Jurkat, Clone E6-1 (cell line): Measurements from ENCODE around the gene UMODL1.

Experiments
- DNase-seq: peaks from one replicate; pipeline ENCODE4 v3.0.0-alpha.2; 2011; ENCODE audit warnings: low read depth, low spot score
- H3K4me3 ChIP-seq: 2 replicates; pipeline ENCODE4 v1.5.1; 2011; ENCODE audit warnings: mild to moderate bottlenecking, low read length, control low read depth, moderate library complexity

Gene UMODL1

DNA sequence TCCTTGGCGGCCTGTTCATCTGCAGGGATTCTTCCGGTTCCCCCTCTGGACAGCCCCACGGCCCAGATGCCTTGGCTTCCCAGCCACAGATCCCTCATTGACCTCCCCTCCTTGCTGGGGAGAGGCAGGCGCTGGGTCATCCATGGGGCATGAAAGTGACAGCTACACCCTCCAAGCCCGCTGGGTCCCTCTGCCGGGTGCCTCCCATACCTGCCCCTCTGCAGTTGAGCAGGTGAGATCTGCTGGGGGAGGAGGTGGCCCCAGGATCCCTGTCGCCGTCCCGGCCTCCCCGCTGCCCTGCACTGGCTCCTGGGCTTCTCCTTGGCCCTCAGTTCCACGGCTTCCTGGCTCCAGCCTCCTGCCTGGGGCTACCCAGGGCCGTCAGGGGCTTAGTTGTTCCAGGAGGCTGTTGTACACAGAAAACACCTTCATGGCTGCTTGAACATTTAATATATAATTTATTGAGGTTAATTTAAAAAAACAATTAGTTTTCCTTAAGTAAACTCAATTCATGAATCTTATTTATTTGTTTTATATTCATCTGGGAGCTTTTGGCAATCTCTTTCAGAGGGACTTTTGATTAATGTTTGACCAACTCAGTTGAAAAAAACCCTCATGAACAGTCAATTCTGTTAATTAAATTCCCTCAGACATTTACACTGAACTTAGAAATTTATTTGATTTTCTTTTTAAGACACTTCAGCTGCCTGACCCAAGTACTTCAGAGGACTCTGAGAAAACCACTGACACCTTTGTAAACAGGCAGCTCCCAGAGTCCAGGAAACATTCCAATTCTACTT lies 80.2 kb downstream of the UMODL1 start:
- no peak overlapping the region for H3K4me3 ChIP-seq
- no peak for DNase-seq

DNA sequence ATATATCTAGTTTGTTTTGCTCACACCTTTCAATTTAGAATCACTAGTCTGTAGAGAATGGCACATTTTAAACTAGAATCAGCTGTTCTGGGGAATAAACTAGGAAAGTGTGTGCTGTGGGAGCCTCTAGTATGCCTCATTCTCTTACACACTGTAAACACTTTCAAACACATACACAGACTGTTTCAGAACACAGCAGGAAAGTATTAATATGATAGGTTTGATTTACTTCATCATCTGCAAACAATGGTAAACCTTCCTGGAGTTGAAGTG lies 80.8 kb downstream of the UMODL1 start:
- no peak overlapping the region for H3K4me3 ChIP-seq
- no peak for DNase-seq

DNA sequence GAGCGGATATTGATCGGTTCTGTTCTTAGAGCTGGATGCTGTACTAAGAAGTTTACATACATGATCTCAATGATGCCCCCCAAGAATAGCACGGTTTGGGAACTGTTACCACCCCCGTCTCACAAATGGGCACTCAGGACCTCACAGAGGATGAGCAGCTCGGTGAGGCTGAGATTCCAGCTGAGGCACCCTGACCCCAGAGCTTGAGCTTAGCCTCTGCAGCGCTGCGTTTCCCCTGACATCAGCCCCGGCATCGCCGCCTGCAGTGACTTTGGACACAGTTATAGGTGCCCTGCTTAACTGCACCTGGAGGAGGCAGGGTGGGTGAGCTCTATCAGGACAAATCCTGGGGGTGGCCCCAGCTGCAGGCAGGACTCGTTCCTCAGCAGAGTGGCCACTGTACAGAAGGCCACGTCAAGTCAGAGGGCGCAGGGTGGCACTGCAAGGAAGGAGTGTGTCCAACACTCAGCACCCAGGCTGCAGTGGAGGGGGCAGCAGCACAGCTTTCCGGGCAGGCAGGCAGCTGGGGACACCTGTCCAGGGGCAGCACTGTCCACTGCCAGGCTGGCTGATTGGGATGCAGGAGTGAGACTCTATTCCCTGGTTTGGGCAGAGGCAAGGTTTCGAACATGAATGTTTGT lies 82.0 kb downstream of the UMODL1 start:
- no peak overlapping the region for H3K4me3 ChIP-seq
- DNase-seq = no peak

DNA sequence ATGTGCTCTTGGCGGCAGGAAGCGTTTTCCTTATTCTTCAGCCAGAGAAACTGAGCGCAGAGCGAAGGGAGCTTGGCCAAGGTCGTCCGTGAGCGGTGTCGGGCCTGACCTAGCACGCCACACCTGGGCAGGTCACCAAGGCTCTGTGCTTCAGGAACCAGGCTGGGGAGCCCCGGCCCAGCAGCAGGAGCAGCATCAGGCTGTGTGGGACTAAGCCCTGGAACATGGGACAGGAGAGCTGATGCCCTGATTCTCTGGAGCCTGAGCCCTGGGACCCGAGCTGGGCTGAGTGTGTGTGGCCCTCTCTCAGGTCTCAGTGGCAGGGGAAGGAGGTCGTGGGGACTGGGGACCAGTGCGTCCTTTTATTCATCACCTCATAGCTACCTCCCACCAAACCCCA lies 82.6 kb downstream of the UMODL1 start:
- no peak overlapping the region for H3K4me3 ChIP-seq
- no peak for DNase-seq

DNA sequence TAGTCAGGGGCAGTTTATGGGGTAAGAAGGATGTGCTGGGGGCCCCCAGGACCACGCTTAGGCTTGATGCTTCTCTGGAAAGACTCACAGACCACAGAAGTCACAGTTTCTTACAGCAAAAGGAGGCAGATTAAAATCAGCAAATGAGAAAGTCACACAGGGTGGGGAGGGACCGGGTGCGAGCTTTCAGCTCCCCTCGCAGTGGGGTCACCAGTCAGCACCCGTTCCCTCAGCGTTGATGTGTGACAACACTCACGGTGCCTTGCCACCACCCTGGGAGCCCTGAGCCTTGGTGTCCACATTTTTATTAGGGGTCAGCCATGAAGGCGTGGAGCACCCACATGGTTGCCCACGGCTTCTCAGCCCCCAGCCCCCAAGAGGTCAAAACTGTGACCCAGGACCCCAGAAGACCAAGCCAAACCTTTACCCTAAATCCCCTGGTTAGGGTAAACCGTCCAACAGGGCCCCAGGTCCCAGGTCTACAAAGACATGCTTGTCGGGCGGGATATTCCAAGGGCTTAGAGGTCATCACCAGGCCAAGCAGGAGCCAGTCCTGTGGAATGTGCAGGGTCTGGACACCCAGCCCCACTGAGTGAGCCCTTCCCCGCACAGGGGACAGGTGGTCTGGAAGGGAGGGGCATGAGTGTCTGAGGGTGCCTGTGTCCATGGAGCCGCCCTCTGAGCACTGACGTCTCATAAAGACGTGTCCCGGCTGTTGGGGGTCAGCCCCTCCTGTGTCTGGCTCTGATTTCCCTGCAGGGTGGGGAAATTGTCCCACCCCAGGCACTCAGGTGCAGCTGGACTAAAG lies 83.3 kb downstream of the UMODL1 start:
- DNase-seq = no peak
- no peak overlapping the region for H3K4me3 ChIP-seq

DNA sequence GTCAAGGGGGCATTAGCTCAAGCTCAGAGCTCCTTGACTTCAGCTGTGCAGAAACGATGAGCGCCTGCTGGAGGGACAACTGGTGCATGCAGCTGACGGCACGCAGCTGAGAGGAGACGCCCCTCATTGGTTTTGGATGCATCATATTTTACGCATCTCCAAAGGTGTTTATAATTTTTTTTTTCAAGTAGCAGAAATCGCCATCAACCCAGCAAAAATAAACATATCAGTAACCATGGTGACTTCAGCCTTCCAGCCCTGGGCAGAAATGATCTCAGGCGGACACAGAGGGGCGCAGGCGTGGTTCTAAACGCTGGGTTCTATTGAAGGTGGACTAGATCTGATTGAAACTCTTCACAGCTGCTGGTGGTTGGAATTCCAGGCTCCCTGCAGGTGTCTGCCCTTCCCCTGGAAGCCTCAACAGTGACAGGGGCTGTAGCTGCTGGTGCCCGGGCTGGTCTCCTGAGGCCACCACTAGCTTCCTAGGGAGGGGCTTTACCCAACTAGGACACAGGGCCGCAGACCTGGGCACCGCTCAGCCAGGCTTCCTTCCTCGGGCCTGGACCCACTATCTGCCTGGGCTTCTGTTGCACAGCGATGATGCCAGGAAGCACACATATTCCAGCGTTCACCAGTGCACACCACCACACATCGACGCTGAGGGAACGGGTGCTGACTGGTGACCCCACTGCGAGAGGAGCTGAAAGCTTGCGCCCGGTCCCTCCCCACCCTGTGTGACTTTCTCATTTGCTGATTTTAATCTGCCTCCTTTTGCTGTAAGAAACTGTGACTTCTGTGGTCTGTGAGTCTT lies 84.1 kb downstream of the UMODL1 start:
- no peak for DNase-seq
- no peak overlapping the region for H3K4me3 ChIP-seq

DNA sequence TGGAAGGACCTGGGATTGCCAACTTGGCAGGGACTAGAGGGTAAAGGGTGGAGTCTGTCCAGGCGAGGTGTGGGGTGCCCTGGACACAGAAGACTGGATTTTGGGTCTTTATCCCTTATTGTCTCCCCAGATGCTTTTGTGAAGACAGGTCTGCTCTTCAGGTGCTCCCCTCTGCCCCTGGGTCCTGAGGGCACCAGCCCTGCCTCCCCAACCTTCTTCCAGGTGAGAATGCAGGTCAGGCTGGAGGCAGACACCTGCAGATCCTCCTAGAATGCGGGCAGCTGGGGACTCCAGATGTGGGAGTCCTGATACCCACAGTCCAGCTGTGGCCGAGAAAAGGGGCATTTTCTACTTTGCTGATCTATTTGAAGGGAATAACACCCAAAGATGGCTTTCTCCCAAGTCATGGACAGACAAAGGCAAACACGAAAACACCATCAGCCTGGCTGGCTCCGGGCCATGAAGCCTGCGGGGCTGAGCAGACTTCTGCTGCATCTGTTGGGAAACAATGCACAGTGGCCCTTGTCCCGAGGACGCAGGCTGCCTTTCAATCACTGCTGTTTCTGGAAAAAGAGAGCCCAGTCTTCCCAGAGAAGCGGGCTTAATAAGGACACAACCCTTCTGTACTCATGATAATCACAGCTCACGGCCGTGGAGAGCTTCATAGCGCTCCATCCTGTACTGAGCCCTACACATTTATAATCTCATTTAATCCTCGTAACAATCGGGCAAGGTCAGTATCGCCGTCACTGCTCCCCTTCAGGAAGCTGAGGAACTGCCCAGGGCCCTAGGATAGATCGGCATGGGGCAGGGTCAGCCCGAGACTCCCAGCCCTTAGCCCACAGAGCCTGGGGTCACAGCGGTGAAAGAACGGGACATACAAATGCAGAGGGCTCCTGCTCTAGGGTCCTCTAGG lies 85.8 kb downstream of the UMODL1 start:
- H3K4me3 ChIP-seq = no peak overlapping the region
- DNase-seq = no peak

DNA sequence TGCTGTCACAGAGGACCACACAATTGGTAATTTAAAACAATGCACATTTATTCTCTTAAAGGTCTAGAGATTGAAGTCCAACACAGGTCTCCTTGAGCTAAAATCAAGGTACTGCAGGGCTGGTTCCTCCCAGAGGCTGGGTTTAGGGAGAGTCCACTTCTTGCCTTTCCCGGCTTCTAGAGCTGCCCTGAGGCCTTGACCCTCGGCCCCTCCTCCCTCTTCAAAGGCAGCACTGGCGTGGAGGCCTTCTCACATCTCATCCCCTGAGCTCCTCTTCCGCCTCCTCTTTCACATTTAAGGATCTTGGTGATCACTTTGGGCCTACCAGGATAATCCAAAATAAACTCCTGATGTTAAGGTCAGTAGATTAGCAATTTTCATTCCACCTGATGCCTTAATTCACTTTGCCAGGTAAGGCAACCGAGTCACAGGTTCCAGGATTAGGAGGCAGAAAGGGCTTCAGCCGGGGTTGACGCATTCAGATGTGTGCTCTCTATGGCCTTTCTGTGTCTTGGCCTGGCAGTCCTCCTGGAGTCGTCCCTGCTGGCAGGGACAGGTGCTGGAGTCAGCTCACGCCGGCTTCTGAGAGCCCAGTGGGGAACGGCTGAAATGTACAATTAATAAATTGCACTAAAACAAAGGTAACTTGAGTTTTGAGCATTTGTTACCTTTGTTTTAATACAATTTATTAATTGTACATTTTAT lies 86.6 kb downstream of the UMODL1 start:
- H3K4me3 ChIP-seq = no peak overlapping the region
- no peak for DNase-seq

DNA sequence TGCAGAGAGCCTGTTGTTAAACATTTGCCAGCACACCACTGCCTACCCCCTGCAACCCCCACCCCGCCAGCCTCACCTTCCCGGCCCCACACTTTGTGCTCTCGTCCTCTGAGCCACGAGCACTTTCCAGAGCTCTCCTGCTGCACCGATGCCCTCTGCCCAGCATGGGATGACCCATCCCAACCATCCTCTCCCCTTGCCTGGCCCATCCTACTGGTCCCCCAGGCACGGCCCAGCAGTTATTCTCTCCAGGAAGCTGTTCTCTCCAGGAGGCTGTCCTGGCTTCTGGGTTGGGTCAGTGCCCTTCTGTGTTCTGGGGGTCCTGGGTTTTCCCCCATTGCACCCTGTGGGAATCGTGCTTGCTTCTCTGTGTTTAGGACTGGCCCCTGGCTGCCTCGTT lies 87.7 kb downstream of the UMODL1 start:
- no peak for DNase-seq
- no peak overlapping the region for H3K4me3 ChIP-seq

DNA sequence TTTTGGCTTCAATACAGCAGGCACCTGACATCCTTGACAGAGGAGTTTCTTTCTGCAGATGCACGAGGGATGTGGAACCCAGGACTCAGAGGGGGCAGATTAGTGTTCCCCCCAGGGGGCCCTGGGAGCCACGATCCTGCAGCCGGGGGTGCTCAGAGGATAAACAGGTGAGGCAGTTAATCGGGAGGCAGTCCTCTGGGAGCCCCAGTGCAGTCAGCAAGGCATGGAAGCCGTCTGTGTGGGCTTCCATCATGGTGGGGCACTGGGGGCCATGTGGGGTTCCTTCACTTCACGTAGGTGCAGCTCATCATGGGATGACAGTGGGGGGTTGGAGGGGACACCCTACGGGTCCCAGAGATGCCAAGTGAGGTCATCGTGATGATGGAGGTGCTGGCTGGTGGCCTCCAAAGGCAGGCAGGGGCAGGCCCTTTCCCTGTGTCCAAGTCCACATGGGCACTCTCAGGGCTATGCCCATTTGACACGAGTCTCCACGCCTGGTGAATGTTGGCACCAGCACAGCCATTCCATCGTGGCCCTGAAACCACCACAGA lies 88.5 kb downstream of the UMODL1 start:
- no peak overlapping the region for H3K4me3 ChIP-seq
- no peak for DNase-seq

DNA sequence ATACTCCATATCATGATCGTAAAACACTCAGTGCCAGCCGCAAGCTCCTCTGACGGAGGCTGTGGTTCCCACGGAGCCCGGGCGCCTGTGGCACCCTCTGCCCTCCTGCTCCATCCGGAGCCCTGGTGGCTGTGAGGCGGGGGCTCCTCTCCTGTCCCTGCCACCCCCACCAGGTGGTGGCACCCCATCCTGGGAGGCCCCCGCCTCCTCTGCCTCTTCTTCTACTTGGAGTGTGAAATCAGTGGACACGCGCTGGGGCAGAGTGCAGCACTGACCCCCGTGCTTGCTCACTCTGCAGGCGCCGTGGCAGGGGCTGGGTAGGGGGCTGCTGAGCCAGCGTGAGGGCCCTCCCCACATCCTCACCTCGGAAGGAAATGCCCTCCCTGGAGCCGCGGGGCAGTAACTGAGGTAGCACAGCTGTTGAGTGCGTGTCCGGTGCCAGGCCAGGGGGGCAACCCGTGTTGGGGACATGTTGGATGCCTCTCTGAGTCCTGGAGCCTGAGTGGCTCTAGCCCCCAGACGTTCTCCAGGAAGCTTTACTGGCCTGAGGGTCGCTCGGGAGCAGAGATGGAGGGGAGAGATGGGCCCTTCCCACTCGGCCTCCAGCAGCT lies 89.1 kb downstream of the UMODL1 start:
- DNase-seq = no peak
- no peak overlapping the region for H3K4me3 ChIP-seq

DNA sequence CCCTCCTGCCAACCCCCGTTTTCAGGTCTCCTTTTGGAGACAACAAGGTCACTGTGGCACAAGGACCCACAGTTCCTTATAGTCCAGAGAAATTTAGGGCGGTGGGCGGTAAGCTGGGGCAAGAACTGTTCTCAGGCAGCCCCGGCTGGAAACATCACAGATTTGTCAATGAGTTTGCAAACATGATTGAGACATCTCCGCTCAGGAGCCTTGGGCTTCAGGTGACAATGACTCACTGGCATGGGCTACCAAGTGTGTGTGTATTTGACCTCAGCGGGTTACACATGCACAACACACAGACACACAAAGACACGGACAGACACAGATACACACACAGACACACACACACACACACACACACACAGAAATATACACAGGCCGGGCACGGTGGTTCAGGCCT lies 89.6 kb downstream of the UMODL1 start:
- no peak overlapping the region for H3K4me3 ChIP-seq
- DNase-seq = no peak

DNA sequence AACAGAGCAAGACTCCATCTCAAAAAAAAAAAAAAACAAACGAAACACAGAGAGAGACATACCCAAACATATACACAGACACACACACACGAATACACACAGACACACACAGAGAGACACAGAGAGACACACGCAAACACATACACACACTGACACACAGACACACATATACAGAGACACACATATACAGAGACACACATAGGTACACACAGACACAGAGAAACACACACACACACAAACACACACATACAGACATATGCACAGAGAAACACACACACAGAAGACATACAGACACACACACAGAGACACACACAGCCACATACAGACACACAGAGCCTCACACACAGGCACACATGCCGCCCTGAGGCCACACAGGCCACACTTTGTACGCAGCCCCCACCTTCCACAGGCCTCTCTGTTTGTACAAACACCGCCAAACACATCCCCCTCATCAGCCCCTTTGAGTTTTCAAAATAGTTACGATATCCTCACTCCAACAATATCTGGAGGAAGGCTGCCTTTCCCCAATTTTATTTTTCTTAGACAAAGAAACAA lies 90.4 kb downstream of the UMODL1 start:
- no peak overlapping the region for H3K4me3 ChIP-seq
- DNase-seq = no peak

DNA sequence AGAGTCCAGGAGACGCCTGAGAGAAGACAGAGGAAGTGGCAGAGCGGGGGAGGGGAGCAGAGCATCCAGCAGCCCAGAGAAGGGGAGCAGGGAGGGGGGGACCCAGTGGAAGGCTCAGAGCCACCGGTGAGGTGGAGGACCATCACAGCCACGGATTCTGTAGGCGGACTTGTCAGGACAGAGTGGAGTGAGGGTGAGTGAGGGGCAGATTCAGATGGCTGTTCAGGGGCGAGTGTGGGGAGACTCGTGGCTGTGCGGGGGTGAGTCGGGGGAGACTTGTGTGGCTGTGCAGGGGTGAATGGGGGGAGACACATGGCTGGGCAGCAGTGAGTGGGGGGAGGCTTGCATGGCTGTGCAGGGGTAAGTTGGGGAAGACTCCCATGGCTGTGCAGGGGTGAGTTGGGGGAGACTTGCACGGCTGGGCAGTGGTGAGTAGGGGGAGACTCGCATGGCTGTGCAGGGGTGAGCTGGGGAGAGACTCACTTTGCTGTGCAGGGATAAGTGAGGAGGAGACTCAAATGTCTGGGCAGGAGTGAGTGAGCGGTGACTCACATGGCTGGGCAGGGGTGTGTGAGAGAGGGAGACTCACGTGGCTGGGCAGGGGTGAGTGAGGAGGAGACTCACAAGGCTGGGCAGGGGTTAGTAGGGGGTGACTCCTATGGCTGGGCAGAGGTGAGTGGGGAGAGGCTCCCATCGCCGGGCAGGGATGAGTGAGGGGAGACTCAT lies 91.0 kb downstream of the UMODL1 start:
- peak; percentile 61 for DNase-seq
- H3K4me3 ChIP-seq = peak overlapping the region; percentile 9; the same call in 1 of the 2 replicates

DNA sequence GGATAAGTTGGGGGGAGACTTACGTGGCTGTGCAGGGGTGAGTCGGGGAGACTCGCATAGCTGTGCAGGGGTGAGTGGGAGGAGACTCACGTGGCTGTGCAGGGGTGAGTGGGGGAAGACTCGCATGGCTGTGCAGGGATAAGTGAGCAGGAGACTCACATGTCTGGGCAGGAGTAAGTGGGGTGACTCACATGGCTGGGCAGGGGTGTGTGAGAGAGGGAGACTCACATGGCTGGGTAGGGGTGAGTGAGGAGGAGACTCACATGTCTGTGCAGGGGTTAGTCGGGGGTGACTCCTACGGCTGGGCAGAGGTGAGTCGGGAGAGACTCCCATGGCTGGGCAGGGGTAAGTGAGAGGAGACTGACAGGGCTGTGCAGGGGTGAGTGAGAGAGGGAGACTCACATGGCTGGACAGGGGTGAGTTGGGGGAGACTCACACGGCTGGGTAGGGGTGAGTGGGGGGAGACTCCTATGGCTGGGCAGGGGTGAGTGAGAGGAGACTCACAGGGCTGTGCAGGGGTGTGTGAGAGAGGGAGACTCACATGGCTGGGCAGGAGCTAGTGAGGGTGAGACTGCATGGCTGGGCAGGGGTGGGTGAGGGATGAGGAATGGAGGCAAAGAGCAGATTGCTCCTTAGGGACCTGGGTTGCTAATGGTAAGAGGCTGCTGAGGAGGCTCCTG lies 91.9 kb downstream of the UMODL1 start:
- no peak overlapping the region for H3K4me3 ChIP-seq
- no peak for DNase-seq

DNA sequence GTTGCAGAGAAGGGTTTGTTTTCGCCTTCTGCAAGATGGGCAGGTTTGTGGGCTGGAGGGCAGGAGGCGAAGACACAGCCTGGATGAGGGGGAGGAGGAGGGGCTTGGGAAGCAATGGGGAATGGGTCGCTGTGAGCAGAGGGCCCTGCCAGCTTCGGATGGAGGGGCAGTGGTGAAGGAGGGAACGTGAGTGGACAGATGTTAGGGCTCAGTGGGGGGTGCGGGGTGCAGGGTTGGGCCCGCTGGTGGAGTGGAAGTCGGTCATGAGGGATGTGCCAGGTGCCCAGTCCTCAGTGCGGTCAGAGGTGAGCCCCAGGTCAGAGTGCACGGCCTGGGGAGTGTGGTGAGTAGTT lies 92.4 kb downstream of the UMODL1 start:
- H3K4me3 ChIP-seq = no peak overlapping the region
- DNase-seq = no peak
